ENCODE measurements around the gene SCIN.

The SCIN gene

DNA sequence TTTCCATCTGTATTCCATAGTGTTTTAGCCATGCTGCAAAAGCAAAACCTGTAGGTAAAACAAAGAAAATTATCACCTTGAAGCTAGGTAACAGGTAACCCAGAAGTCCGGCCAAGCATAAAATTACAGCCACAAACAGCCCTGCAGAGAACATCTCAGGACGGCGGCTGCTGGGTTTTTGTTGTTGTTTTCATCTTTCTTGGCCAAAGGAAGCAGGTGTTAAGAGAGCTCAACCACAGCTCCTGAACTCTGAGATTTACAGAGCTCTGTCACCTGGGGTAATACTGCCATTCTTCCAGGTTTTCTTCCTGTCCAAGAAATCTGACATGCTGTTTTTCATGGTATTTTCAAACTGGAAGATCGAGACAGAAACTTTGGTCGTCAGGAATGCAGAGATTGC is 847 bp upstream of the SCIN start:
- DNase-seq = peak; percentile 26

DNA sequence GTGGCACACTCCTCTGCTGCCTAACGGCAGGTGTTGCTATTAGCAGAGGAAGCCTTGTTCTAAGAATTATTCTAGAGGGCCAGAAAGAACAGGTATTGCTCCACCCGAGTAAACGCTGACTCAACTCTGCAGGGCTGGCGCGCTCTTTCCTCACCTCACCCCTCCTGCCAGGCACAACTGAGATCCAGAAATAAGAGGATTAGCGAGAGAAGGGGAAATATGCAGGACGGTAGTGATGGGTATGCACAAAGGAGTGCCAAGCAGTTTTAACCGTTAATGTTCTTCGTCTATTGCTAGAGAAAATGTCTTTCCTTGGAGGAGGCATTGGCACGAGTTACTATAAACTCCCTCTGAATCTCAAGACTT is 369 bp upstream of the SCIN start:
- DNase-seq = peak; percentile 67

DNA sequence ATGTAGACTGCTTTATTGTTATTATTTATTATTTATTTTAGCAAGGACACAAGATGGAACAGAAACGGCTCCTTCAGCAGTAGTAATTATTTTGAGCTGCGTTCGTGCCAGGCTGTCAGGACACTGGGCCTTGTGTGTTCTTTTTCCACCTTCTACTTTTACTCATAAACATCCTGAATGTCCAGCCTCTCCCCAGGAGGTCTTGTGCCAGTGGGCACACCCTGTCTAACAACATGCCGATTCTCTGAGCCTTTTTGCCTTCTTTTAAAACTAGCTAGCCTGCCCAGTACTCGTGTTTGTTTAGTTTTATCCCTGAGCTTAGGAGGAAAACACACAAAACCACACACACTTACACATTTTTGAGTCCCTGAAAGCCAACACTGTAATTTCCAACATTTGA is 1.2 kb downstream of the SCIN start:
- DNase-seq = peak; percentile 24

DNA sequence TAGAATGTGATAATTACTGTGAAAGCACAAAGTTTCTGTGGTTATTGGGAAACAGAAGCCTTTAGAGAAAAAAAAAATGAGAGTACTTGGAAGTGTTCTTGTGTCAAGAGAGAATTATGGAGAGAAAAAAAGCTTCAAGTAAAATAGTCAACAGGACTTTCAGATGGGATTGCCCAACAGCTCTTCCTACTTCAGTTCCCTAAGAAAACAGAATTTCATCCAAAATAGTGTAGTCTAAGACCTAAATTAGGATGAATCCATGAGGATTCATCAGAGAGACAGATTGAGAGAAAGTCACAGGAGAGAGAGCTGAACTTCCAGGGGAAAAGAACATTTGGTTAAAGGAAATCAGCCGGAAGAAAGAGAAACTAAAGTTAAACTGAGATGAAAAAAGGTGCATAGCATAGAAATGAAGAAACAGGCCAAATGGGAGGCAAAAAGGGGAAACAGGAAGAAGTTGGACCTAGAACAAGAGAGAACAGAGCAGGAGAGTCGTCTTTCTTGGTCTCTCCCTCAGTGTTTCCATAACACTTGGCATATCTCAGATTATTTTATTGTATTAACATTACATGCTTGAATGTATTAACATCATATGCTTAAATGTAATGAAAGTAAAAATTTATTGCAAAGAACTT is 2.5 kb downstream of the SCIN start:
- no peak for DNase-seq

DNA sequence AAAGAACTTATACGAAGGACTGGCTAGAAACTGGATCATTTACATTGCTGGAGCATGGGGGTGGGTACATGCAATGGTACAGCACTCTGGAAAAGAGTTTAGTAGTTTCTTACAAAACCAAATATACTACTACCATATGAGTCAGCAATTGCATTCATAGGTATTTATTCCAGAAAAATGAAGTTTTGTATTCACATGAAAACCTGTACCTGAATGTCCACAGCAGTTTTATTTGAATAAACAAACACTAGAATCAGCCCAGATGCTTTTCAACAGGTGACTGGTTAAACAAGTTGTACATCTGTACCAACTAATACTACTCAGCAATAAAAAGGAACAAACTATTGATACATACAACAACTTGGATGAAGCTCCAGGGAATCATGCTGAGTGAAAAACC is 3.4 kb downstream of the SCIN start:
- DNase-seq = no peak

DNA sequence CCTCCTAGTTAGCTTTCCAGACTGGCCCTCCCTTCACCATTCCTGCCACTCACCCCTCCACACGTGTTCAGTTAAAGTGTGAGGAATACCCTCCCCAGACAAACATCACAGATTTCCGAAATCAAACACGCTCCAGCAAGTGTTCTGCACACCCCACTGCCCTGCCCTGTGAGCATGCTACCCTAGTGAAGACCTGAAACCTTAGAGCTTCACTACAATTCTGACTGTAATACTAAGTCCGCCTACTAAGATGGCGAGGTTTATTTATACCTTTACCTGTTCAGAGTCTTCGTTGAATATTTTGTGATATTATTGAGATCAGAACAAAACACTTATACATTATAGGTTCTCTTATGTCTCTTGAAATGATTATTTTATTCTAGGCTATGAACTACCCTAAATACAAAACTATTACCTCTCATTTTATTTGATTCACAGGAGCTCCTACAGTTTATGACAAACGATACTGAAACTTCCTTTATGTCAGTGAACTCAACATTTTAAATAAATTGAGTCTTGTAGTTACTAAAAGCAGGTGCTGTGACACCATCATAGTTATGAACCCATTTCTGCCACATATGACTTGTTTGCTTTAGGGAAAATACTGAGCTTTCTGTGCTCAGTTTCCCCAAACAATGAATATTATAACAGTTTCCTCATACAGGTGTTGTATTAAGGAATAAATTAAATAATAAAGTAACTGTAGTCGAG is 8.6 kb downstream of the SCIN start:
- no peak for DNase-seq

DNA sequence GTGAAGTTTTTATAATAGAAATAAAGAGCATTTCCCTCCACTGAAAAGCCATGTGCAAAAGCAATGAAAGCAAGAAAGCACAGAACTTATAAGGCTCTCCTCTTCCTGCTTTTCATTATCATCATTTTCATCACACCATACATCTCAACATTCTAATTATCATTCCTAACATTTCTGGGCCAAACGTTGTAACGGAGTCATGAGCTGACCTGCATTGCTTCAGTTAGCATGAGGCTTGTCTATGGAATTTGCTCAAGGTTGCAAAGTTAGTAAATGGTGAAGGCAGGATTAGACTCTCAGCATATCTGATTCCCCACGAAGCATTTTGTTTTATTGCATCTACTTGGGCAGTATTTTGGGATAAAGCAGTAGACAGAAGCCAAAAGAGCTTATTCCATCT is 11.4 kb downstream of the SCIN start:
- DNase-seq = no peak

DNA sequence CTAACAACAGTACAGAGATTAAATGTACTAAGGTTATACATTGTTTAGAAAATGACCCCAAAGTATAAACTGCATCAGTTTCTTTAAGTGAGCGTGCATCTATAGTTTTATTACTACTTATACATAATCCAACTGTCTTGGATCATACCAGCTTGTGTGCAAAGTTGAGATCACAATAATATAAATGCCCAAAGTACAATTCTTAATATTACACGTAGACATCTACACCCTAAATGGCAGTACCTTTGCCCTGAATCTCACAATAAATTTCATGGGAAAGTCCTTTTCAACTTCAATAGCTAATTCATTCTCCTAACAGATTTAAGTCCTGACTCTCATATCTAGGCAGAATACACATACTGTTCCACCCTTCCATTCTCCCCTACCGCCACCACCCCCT is 11.8 kb downstream of the SCIN start:
- DNase-seq = no peak

DNA sequence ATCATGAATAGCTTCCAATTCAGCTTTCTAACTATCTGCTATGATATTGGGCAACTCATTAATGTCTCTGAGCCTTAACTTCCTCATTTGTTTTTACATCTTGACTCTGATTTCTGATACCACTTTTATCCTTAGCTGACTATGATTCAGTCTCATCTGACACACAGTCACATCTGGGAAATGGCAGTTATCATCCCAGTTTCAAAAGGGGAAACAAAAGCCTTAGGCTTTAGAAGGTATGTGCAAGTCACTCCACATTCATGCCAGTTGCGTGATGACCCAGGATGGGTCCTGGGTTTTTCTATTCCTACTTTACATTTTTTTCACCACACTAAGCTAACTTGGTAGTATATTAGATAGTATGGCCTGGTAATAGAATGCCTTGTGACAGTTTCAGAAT is 12.7 kb downstream of the SCIN start:
- DNase-seq = no peak

DNA sequence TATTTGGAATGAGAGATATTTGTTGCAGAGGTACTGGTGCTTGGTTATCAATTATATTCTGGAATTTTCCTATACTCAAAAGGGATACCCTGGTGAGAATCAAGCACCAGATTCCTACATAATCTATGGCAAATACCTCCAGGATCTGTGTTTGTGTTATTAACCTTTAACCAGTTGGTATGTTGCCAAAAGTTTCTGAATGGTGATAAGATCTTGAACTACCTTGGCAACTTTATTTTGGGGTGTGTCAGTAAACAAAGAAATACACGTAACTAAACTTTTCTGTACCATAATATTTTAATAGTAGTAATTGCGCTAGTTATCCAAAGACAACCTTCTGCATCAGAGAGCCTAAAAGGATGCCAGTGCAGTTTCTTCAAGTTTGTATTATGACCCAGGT is 13.4 kb downstream of the SCIN start:
- DNase-seq = no peak

DNA sequence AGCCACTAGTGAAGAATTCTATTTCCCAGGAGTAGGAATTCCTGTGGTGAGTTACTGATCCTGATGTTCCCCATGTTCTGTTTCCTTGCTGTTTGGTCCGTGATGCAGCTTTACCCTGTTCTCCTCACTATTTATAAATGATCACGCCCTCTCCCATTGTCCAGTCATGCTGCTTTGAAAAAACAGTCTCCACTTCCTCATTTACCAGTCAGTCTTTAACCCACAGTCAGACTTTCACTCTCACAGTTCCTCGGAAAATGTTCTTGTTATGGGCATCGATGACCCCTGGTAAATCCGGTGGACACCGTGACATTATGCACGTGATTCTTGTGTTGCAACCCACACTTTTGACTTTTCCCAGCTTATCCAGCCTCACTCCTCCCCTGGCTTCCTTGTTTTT is 14.4 kb downstream of the SCIN start:
- no peak for DNase-seq

DNA sequence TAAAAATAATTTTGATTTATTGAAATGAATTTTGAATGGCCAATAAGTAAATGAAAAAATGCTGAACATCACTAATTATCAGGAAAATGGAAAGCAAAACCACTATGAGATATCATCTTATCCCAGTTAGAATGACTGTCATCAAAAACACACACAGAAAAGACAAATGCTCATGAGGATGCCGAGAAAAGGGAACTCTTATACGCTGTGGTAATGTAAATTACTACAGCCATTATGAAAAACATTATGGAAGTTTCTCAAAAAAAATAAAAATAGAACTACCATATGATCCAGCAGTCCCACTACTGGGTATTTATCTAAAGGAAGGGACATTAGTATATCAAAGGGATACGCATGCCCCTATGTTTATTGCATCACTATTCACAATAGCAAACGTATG is 15.8 kb downstream of the SCIN start:
- DNase-seq = no peak

DNA sequence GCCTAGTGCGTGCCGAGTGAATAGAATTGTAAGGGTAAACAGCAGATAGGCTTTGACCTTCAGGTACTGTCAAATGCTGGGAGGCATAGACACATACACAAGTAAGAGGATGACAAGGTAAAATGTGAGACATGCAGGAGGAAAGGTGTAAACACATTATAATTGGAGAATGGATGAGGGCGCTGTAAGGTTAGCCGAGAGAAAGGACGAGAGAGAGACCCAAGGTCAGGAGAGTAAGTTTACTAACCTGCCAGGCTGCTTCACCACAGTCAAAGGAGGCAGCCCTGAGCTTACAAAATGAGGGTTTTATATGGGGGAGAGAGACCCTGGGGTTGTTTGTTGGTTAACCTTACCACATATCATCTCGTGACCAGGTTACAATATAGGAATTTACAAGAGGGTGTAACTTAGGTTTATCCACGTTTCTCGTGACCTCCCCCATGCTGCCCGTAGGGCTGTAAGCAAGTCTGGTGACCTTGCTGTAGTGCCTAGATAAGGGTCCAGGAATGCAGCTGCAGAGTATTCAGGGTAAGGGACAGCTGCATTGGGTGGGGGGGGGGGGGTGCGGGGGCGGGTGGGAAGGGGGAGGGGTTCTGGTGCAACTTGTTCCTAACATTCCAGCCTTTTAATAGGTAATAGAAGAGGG is 17.9 kb downstream of the SCIN start:
- no peak for DNase-seq

DNA sequence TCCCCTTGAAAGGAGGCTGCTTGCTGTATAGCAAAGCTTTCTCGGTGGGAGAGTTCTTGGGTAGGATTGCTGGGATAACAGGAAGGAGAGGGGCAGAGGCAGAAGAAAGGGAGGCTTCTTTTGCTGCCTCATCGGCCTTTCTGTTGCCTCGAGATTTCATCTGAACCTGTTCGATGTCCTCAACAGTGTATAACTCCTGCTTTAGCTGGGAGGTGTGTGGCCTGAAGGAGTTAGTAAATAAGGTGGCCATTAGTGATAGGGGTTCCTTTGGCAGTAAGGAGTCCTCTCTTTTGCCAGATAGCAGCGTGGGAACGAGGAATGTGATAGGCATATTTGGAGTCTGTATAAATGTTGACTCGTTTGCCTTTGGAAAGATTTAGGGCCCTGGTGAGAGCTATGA is 20.0 kb downstream of the SCIN start:
- DNase-seq = no peak

DNA sequence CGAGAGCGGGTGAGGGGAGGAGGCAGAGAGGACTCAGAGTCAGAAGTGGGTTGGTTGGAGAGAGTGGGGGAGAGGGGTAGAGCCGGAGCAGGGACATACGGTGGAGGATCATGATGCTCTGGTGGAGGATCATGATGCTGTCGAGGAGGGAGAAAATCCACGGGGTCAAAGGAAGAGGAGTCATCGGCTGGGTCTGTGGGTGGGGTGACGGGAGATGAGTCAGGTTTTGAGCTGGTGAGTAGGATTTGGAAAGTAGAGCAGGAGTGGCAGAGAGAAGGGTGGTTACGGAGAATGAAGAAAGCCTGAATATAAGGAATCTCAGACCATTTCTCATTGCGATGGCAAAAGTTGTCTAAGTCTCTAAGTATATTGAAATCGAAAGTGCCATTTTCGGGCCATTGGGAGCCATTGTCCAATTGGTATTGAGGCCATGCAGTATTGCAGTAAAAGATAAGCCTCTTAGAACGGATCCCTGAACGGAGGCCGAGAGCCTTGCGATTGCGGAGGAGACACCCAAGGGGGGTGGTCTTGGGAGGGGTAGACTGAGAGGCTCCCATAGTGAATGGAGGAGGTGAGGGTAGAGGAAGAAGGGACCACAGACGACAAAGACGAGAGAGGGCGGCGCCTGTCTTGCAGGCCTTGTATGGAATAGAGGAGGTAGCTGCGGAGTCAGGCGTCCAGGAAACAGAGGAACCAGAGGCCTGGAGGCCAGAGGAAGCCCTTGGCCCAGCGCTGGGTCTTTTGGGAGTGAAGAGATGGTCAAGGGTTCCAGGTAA is 23.8 kb downstream of the SCIN start:
- DNase-seq = no peak

DNA sequence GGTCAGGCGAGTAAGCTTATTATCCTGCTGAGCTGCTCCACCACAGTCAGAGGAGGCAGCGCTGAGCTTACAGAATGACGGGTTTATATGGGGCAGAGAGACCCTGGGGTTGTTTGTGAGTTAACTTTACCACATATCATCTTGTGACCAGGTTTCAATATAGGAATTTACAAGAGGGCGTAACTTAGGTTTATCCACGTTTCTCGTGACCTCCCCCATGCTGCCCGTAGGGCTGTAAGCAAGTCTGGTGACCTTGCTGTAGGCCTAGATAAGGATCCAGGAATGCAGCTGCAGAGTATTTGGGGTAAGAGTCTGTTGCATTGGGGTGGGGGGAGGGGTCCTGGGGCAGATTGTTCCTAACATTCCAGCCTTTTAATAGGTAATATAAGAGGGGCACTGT is 24.6 kb downstream of the SCIN start:
- DNase-seq = no peak

DNA sequence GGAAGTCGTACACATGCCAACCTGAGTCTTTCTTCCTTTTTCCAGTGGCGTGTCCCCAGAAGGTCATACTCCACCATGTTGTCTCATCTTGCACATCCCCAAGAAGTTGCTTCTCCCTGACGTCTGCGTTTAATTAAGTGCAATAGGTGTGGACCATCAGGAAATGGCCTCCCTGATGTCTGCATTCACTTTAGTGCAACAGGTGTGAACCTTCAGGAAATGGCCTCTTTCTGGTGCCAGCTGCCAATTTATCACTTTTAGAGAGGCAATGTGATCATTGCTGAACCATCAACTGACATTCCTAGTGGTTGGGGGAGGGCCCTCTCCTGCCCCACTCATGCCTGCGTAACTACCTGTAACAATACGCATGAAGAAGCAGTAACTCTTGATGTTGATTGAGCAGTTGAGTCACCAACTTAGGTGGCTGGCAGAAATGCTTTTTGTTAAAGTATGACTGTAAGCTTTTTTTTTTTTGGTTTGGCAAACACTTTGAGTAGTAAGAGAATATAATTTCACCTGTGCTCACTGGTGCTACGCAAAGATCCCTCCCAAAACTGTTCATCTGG is 25.8 kb downstream of the SCIN start:
- DNase-seq = peak; percentile 16

DNA sequence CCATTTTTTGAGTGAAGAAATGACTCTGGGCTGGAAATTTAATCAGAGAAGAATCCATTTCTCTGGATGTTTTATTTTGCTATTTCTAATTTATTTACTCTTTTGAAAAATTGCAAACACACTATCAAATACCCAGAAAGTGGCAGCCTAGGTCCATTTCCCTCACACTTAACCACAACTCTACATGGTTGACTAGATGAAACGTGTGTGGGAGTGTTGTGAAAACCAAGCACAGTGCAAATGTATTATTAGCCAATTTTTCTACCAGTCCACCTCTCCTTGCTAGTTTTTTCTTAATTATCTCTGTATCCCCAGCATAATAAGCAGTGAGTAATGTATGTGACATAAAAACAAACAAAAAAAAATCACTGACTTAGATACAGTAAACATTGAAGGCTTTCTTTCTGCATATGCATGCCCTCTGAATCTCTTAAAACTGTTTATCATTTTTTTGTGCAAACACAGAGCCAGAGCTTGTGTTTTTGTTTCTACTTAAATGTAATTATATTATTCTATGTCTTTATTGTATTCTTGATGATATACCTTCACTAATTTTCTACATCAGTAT is 30.9 kb downstream of the SCIN start:
- DNase-seq = no peak

DNA sequence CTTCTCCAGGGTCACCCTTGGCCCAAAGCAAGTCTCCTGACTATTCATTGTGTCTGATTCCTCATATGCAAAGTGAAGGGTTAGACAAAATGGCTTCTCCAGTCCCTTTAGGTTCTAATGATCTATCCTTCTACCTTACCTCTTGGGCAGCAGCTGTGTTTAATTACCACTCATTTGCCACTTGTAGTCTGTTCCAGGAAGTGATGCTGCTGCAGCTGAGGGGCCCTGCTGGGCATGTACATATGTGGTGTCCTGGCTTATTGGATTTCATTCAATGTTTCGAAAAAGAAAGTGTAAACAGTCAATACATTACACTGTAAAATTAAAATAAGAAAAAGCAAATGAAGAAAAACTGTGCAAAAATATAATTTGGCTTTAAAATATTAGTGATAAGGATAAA is 36.6 kb downstream of the SCIN start:
- peak; percentile 95 for DNase-seq

DNA sequence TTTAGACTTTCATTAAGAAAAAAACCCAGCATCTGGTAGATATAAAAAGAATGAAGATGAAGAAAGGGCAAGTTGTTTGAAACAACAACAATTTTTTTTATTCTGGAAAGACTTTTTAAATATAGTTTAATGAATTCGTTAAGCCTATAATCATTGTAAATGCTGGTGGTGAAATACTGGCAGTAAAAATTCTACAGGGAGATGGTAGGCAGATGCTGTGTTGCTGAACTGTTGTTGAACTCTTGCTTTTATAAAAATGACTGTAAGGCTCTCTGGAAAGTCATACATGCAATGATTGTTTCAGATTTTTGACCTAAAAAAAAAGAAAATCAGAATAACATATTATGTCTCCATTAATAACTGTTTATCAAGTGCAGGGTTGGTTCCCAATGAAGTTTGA is 39.0 kb downstream of the SCIN start:
- no peak for DNase-seq

DNA sequence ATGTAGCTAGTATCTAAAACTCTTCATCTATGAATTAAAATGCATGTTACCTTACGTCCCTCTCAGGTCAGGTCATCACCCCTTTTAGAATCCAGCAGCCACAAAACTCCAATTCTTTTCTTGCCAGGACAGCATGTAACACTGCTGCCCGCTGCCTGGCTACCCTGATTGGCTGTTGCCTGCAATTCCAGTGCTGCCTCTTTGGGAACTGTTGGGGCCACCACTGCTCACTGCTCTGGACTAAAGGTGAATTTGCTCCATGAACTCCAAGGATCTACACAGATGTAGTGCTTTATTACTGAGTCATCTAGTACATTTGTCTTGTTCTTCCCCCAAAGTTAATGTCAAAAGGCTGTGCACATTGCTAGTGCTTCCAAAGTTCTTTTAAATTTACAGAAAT is 40.4 kb downstream of the SCIN start:
- DNase-seq = no peak

DNA sequence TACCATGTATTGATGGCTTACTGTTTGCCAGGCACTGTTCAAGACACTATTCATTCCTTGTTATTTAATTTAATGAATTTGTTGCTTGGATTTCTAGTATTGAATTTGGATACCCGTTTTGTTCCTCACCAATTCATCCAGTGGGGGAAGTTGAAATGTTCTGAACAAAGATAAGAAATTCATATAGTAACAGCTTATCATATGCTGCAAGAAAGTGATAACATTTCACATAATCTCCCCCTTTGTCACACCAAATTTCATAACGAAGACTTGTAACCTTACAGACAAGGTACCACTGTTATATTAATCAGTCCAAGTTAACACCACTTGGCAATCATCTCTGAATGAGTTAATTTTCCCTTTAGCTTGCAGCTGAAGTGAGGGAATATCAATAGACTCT is 42.1 kb downstream of the SCIN start:
- DNase-seq = no peak

DNA sequence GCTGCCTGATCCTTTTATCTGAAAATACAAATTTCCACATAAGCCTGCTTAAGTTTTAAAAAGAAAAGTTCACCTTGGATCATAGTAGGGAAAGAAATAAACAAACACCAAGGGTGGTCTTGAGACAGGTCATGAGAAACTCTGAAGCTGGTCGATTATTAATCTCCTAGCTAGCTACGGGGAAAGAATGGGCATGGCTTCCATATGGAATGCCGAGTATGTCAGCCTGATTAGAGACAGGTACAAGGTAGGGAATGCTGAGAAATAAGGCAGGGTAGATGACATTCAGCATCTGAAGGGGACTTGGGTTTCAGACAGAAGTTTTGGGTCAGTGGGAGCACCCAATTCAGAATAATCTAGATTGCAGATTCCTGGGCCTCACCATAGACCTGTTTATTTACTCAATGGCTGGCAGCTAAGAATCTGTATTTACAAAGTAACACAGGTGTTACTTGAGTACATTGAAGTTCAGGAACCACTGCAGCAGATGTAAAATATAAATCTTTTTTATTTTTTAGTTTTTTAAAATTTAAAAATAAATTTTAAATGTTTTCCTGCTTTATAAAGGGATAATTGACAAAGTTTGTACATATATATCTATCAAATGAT is 49.0 kb downstream of the SCIN start:
- no peak for DNase-seq

Data from NCI-H345 (cell line).